ENCODE data around the gene NAB2. TPM values are rescaled to one million over a fixed set of nuclear protein-coding genes. Genes with fewer than 3 reads are reported as not detected.
A peak's percentile ranks its signal among the peaks of the same experiment; 100 is the strongest.

Gene NAB2
- 10 to 100 TPM; 28.2 to 52.5 (median 36.9) TPM for total RNA-seq

- TF ChIP-seq EP300 (IDR thresholded peaks at IDR 0.05), result no peak
- peak; percentile 89 to 99 (median 98) for TF ChIP-seq POLR2AphosphoS5 (IDR thresholded peaks at IDR 0.05)
- TF ChIP-seq POLR2A (IDR thresholded peaks at IDR 0.05), result peak; percentile 35 to 76
- no peak for TF ChIP-seq CTCF (IDR thresholded peaks at IDR 0.05)
- WGBS, result 2% methylated on average over 38 of the region's 91 CpGs
- peak within 1 kb of the TSS; percentile 74 for H3K4me3 ChIP-seq
- H3K4me1 ChIP-seq, result peaks cover 55% of the 10 kb centered on the region
- H3K9me3 ChIP-seq, result no peaks in the 10 kb centered on the region
- H3K27me3 ChIP-seq, result no peaks in the 10 kb centered on the region
- DNase-seq (ENCODE audit: low spot score in 2 of 2), result peak; percentile 98
- H3K36me3 ChIP-seq, result peaks cover 26% of the 10 kb centered on the region
- peak within 1 kb of the TSS; percentile 97 for H3K27ac ChIP-seq
Measured at GRCh38 chr12:57088354-57089270, at the start of gene NAB2. Gene NAB2 (plus strand): TSS chr12:57089114. CDS start chr12:57089272, 158 bp downstream.

- H3K27ac ChIP-seq, result no peak overlapping the region
- no peak for TF ChIP-seq POLR2AphosphoS5 (IDR thresholded peaks at IDR 0.05)
- no peaks in the 10 kb centered on the region for H3K9me3 ChIP-seq
- no peaks in the 10 kb centered on the region for H3K36me3 ChIP-seq
- no peaks in the 10 kb centered on the region for H3K4me1 ChIP-seq
- 88% methylated on average over 4 of the region's 4 CpGs for WGBS
- H3K27me3 ChIP-seq, result peaks cover 5% of the 10 kb centered on the region
- DNase-seq (ENCODE audit: low spot score in 2 of 2), result no peak
- H3K4me3 ChIP-seq, result no peak overlapping the region
Measured at GRCh38 chr12:57040211-57040610, 48.7 kb upstream of the NAB2 start.

- no peak for DNase-seq (ENCODE audit: low spot score in 2 of 2)
- Histone ChIP-seq H3K36me3 (no peaks in the 10 kb centered on the region), H3K27ac (no peak overlapping the region), H3K4me3 (no peak overlapping the region), H3K4me1 (no peaks in the 10 kb centered on the region), H3K27me3 (peaks cover 5% of the 10 kb centered on the region), H3K9me3 (no peaks in the 10 kb centered on the region)
- WGBS, result 73% methylated on average over 2 of the region's 2 CpGs
- TF ChIP-seq POLR2AphosphoS5 (IDR thresholded peaks at IDR 0.05) (no peak), CTCF (IDR thresholded peaks at IDR 0.05) (no peak), EP300 (IDR thresholded peaks at IDR 0.05) (no peak), POLR2A (IDR thresholded peaks at IDR 0.05) (no peak)
Measured at GRCh38 chr12:57040750-57041149, 48.2 kb upstream of the NAB2 start.

- DNase-seq (ENCODE audit: low spot score in 2 of 2), result no peak
- Histone ChIP-seq H3K27ac (no peak overlapping the region), H3K27me3 (peaks cover 5% of the 10 kb centered on the region), H3K36me3 (no peaks in the 10 kb centered on the region), H3K4me1 (no peaks in the 10 kb centered on the region), H3K4me3 (no peak overlapping the region), H3K9me3 (no peaks in the 10 kb centered on the region)
- TF ChIP-seq CTCF (IDR thresholded peaks at IDR 0.05), result no peak
- no peak for TF ChIP-seq POLR2A (IDR thresholded peaks at IDR 0.05)
- TF ChIP-seq POLR2AphosphoS5 (IDR thresholded peaks at IDR 0.05), result no peak
- no peak for TF ChIP-seq EP300 (IDR thresholded peaks at IDR 0.05)
- 97% methylated on average over 2 of the region's 2 CpGs for WGBS
Measured at GRCh38 chr12:57042695-57043094, 46.2 kb upstream of the NAB2 start.

- no peaks in the 10 kb centered on the region for H3K36me3 ChIP-seq
- no peaks in the 10 kb centered on the region for H3K9me3 ChIP-seq
- DNase-seq (ENCODE audit: low spot score in 2 of 2), result no peak
- 93% methylated on average over 6 of the region's 6 CpGs for WGBS
- H3K27ac ChIP-seq, result no peak overlapping the region
- peaks cover 5% of the 10 kb centered on the region for H3K27me3 ChIP-seq
- TF ChIP-seq EP300 (IDR thresholded peaks at IDR 0.05) (no peak), POLR2A (IDR thresholded peaks at IDR 0.05) (no peak), CTCF (IDR thresholded peaks at IDR 0.05) (no peak), POLR2AphosphoS5 (IDR thresholded peaks at IDR 0.05) (no peak)
- H3K4me1 ChIP-seq, result no peaks in the 10 kb centered on the region
- no peak overlapping the region for H3K4me3 ChIP-seq
Measured at GRCh38 chr12:57044468-57044867, 44.4 kb upstream of the NAB2 start.
